ENCODE data around the gene KAT8. TPM values are rescaled to one million over a fixed set of nuclear protein-coding genes. Genes with fewer than 3 reads are reported as not detected.

Gene KAT8
- total and polyA plus RNA-seq, 9 of the 15 experiments (the other 6 are each of a cell fraction or from before 2014, with no cell fraction given) = 10.0 to 98.5 (median 76.4) TPM

- Histone ChIP-seq H3K36me3 (ENCODE audit: control insufficient read depth, insufficient read depth, low read length) (peaks cover 20% of the 10 kb centered on the region; the same call in 1 of the 3 replicates), H3K9ac (ENCODE audit: insufficient read depth in 1 of 2, low read depth in 2 of 2, low read length in 2 of 2) (peak within 1 kb of the TSS; percentile 36 to 87), H3K79me2 (ENCODE audit: control insufficient read depth, insufficient read depth, low read length) (no peaks in the 10 kb centered on the region), H3K4me1 (replicated peaks in 1 of 2; ENCODE audit: control insufficient read depth in 2 of 2, insufficient read depth in 2 of 2, low read length in 2 of 2) (peaks cover 31 to 80% of the 10 kb centered on the region in 2 experiments), H3K9me3 (replicated peaks; ENCODE audit: control insufficient read depth, insufficient read depth, low read depth, low read length) (no peaks in the 10 kb centered on the region), H2AFZ (ENCODE audit: low read depth, low read length) (peak within 1 kb of the TSS; percentile 65), H3K9me1 (ENCODE audit: control insufficient read depth, insufficient read depth, low read length) (no peaks in the 10 kb centered on the region), H3K27ac (ENCODE audit: extremely low read depth, low read depth, low read length) (peak within 1 kb of the TSS; percentile 22; the same call in 1 of the 3 replicates), H3K4me3 (peak within 1 kb of the TSS; percentile 26; the same call in 1 of the 2 replicates), H3K27me3 (ENCODE audit: control insufficient read depth in 2 of 2, insufficient read depth in 2 of 2, low read length in 2 of 2) (no peaks in the 10 kb centered on the region), H3K4me2 (ENCODE audit: insufficient read depth, low read length) (peak within 1 kb of the TSS; percentile 81), H4K20me1 (replicated peaks; ENCODE audit: control insufficient read depth, insufficient read depth, low read length) (no peaks in the 10 kb centered on the region)
- CTCF ChIA-PET (ENCODE audit: low intra/inter-chr PET ratio) = no interaction called here
- ATAC-seq (peak; percentile 78), DNase-seq (ENCODE audit: extremely low read depth in 1 of 4, low spot score in 3 of 4) (peak; percentile 61 to 82 (median 72)), FAIRE-seq (peak; percentile 76)
- WGBS (ENCODE audit: insufficient coverage, low coverage, missing lambda C conversion rate) = 31% methylated on average over 21 of the region's 22 CpGs
- intact Hi-C loops (cut with micrococcal nuclease) = no loop called here
- in situ Hi-C loops (cut with MboI) = no loop called here
- BruUV-seq (replicated peaks) = no TSS peak
- POLR2A ChIA-PET = interaction anchor here (1.4 to 4.2 kb wide), 3 partner anchors 17 to 44 kb away, joined by 5 to 23 read pairs (median 11); partner anchors contain the start of genes FUS and KAT8
- TF ChIP-seq L3MBTL2 (IDR thresholded peaks at IDR 0.05) (peak; percentile 16; the same call in 1 of the 2 replicates), TSC22D4 (tag; IDR thresholded peaks at IDR 0.05) (0 out of 2 replicates have a peak, but pooled peaks have one; percentile 73), RNF219 (CRISPR knock-in tag; IDR thresholded peaks at IDR 0.05) (no peak), ZNF282 (CRISPR knock-in tag; IDR thresholded peaks at IDR 0.05) (no peak), HDGF (IDR thresholded peaks at IDR 0.05) (peak; percentile 100), FOXJ2 (tag; IDR thresholded peaks at IDR 0.05) (no peak), SRSF1 (IDR thresholded peaks at IDR 0.05; ENCODE audit: low read depth, low read length) (no peak), CGGBP1 (CRISPR knock-in tag; IDR thresholded peaks at IDR 0.05) (no peak), MAZ (CRISPR knock-in tag; conservative IDR thresholded peaks at IDR 0.05 in 1 of 2, IDR thresholded peaks at IDR 0.05 in 1 of 2) (peak in 1 of 2 experiments; percentile 38; a peak in 1 of 4 replicates), ZSCAN29 (IDR thresholded peaks at IDR 0.05) (peak; percentile 95), TOE1 (IDR thresholded peaks at IDR 0.05; ENCODE audit: borderline replicate concordance) (peak; percentile 31; the same call in 1 of the 2 replicates), TOE1 (CRISPR knock-in tag; IDR thresholded peaks at IDR 0.05; ENCODE audit: borderline replicate concordance, low read depth) (no peak), CHAMP1 (IDR thresholded peaks at IDR 0.05) (no peak), SMARCA4 (IDR thresholded peaks at IDR 0.05) (peak; percentile 32; the same call in 1 of the 2 replicates), MCM3 (IDR thresholded peaks at IDR 0.05) (0 out of 2 replicates have a peak, but pooled peaks have one; percentile 31)
Measured at GRCh38 chr16:31135535-31136286, 18.2 kb downstream of the KAT8 start, which contains the start of gene PRSS8. PRSS8 (minus strand) TSS chr16:31135727; CDS start chr16:31135498, 229 bp downstream.
